ENCODE data around the gene TUBA3C. TPM values are rescaled to one million over a fixed set of nuclear protein-coding genes. Genes with fewer than 3 reads are reported as not detected.

The TUBA3C gene
- total RNA-seq, 1 experiment from 2014 or later = not detected

DNA sequence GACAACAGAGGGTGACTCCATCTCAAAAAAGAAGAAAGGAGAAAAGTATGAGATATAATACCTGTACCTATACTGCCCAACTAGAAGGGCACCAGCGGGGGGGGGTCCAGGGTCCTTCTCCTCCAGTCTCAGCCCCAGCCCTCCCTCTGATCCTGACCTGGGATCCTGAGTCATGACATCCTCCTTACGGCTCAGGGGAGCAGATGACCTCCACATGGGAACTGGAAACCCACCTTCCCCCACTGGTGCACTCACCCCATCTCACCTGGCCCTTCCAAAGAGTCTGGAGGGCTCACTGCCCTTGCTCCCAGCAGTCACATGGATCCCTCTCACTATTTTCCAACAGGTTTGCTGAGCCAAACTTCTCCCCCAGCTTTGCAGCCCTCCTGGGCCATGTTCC lies 24.2 kb downstream of the TUBA3C start:
- H3K27ac Mint-ChIP-seq = no peak overlapping the region
- WGBS (ENCODE audit: extremely low coverage, insufficient read length, low lambda C conversion rate) = no CpG with 5 or more reads among the region's 2 CpGs

More for the DNA sequence above, 24.2 kb downstream of the TUBA3C start:
- Histone ChIP-seq H3K14ac (ENCODE audit: insufficient read depth, low read length) (no peak overlapping the region), H4K20me1 (ENCODE audit: control insufficient read depth, insufficient read depth, insufficient read length) (no peaks in the 10 kb centered on the region), H3K4ac (ENCODE audit: low read depth, low read length) (no peak overlapping the region), H3K9ac (ENCODE audit: extremely low read depth, insufficient read length, low read length) (no peak overlapping the region), H2AFZ (ENCODE audit: low read length) (no peak overlapping the region), H3K4me2 (ENCODE audit: insufficient read depth, insufficient read length, low read length) (no peak overlapping the region), H4K5ac (ENCODE audit: insufficient read length, low read depth, low read length) (no peak overlapping the region), H3K23ac (ENCODE audit: insufficient read length, low read depth, low read length) (no peak overlapping the region), H2BK20ac (ENCODE audit: low read depth, low read length, poor library complexity, severe bottlenecking) (no peak overlapping the region), H3K23me2 (ENCODE audit: insufficient read length, low read depth, low read length, poor library complexity, severe bottlenecking) (no peaks in the 10 kb centered on the region), H4K91ac (ENCODE audit: insufficient read length, low read depth, low read length) (no peak overlapping the region), H3T11ph (ENCODE audit: low read length) (no peak overlapping the region), H3K9me3 (ENCODE audit: control insufficient read depth, low read depth, low read length) (peaks cover 99% of the 10 kb centered on the region), H2AK5ac (ENCODE audit: insufficient read length, low read length) (no peak overlapping the region), H3K18ac (ENCODE audit: insufficient read length, low read depth, low read length) (no peak overlapping the region), H4K8ac (replicated peaks; ENCODE audit: insufficient read length, low read depth, low read length) (no peak overlapping the region), H3K4me1 (ENCODE audit: insufficient read depth, low read length) (no peaks in the 10 kb centered on the region), H2BK120ac (ENCODE audit: low read depth, low read length, poor library complexity, severe bottlenecking) (no peak overlapping the region), H2BK15ac (ENCODE audit: low read depth, low read length) (no peak overlapping the region), H3K27ac (ENCODE audit: insufficient read length, low read depth, low read length) (no peak overlapping the region), H2BK12ac (ENCODE audit: insufficient read length, low read depth, low read length) (no peak overlapping the region), H3K27me3 (ENCODE audit: insufficient read depth, low read length) (no peaks in the 10 kb centered on the region), H2BK5ac (ENCODE audit: insufficient read length, low read length) (no peak overlapping the region), H3K56ac (ENCODE audit: insufficient read length, low read depth, low read length) (no peak overlapping the region), H3K79me1 (ENCODE audit: insufficient read depth, low read depth, low read length, poor library complexity, severe bottlenecking) (no peaks in the 10 kb centered on the region), H3K79me2 (ENCODE audit: insufficient read depth, low read length) (no peaks in the 10 kb centered on the region)
- Mint-ChIP-seq H3K36me3 (ENCODE audit: insufficient read depth in 1 of 3, low read depth in 3 of 3) (peaks cover 8 to 40% (median 26%) of the 10 kb centered on the region in 3 experiments), H3K27me3 (ENCODE audit: low read depth) (peaks cover 6% of the 10 kb centered on the region), H3K4me3 (no peak overlapping the region), H3K4me1 (no peaks in the 10 kb centered on the region), H3K9me3 (peaks cover 90 to 98% of the 10 kb centered on the region in 2 experiments)
- TF ChIP-seq, protein P1, sequence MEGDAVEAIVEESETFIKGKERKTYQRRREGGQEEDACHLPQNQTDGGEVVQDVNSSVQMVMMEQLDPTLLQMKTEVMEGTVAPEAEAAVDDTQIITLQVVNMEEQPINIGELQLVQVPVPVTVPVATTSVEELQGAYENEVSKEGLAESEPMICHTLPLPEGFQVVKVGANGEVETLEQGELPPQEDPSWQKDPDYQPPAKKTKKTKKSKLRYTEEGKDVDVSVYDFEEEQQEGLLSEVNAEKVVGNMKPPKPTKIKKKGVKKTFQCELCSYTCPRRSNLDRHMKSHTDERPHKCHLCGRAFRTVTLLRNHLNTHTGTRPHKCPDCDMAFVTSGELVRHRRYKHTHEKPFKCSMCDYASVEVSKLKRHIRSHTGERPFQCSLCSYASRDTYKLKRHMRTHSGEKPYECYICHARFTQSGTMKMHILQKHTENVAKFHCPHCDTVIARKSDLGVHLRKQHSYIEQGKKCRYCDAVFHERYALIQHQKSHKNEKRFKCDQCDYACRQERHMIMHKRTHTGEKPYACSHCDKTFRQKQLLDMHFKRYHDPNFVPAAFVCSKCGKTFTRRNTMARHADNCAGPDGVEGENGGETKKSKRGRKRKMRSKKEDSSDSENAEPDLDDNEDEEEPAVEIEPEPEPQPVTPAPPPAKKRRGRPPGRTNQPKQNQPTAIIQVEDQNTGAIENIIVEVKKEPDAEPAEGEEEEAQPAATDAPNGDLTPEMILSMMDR (conservative IDR thresholded peaks at IDR 0.05) = no peak
- DNase-seq = no peak
